HG03095 (cell line): Measurements from ENCODE around the gene CIAO2A.
"Not testable (repeated sequence)": the region's sequence is repeated elsewhere in the genome, so short reads cannot be mapped to it uniquely, and the experiment has no call there.

ENCODE experiments used
- ATAC-seq: cut with Tn5 transposase; IDR thresholded peaks from one replicate; pipeline ENCODE4 v1.9.1; 2021; ENCODE audit warnings: moderate library complexity; ENCODE audit not compliant: unreplicated experiment

The CIAO2A gene

DNA sequence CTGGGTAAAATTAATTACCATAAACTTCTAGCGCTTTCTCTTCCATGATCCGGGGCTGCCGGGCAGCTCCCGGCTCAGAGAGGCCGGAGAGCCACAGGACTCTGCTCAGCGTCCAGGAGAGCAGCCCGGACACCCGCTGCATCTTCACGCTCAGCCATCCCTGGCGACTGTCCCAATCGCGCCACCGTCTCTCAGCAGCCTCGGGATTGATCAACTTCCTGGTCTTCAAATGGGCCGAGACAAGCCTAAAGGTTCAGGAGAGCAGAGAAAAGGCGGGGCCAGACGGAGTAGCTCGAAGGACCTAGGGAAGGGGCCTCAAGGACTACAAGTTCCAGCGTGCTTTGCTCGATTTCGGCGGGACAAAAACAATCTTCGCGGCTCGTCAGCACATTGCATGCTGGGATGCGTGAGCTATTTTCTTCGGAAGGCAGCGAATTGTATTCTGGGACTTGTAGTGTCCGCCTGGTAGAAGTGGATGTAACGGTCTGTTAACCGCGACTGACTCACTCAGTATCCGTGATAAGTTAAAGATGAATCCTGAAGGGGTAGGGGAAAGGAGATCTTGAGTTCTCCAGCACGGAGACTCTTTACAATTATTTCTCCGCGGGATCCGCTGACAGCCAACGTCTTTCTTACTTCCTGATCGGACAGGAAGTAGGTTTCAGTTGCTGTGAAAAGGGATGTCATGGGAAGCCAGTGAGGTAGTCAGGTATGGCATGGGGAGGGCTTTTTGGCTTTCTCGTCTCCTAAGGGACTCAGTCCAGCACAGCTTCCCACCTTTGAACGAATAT is at the start of gene CIAO2A:
Gene CIAO2A, minus strand, starts transcription at position 212 of the 791 bp plus-strand sequence. Its CDS starts 70 bp downstream, at position 142.
- ATAC-seq: peak; percentile 60

DNA sequence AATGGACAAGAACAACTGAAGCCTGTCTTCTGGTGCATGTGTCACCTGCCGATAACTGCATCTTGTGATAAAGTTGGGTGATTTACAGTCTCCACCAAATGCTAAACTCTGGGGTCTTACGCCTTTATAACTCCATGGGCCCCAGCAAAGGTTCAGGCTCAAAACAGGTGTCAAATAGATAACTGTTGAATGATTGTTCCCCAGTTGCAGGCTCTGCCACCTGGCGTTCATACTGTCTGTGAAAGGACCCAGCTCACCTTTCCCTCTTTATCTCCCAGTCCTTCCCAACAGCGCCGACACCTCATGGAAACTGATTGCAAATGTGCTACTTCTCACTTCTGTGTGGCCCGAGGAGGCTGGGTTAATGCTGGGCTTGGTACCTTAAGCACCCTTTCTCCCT is 49.6 kb upstream of the CIAO2A start:
- ATAC-seq: no peak

GRCh38 chr15:64141798-64142512 is 48.3 kb upstream of the CIAO2A start:
- no peak for ATAC-seq

GRCh38 chr15:64138331-64138941 is 44.8 kb upstream of the CIAO2A start:
- ATAC-seq: no peak

DNA sequence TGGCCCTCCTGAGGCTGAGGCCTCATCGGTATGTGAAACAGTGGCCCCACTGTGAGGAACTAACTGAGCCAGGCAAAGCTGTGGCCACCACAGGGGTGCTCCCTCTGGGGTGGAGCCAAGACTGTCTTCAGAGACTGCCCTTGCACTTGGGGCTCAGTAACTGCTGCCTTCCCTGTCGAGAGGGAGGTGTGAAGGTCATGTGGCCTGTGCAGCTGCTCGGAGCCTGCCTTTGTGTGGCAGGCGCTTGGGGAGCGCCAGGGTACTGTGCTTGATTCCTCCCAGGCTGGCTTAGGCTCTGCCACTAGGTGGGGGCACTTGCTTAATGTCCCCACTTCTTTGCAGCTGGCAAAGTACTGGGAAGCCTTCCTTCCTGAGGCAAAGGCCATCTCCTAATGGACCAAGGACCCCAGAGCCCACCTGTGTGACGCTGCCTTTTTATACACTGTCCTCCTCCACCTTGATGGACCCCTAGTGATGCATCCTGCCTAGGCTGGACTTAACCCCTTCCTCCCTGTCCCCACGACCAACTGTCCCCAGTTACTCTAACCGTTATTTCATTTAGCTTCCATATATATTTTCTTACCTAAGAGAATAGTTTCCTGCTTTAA is 43.7 kb upstream of the CIAO2A start:
- ATAC-seq: no peak

DNA sequence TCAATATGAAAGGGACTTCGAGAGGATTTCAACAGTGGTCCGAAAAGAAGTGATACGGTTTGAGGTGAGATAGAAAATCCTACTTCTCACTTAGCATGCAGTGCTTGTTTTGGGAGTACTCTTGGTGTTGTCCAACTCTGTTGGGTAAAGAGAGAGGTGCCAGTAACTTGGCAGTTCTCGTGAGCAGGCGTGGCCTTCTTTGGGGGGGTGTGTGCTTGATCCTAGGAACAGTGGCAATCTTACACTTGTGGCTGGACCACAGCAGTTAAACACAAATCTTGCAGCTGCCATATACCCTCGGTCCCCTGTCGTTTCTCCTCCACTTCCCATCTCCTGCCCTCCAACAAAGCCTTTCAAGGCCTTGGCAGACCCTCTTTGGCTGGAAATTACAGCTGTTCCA is 42.7 kb upstream of the CIAO2A start:
- ATAC-seq: no peak

DNA sequence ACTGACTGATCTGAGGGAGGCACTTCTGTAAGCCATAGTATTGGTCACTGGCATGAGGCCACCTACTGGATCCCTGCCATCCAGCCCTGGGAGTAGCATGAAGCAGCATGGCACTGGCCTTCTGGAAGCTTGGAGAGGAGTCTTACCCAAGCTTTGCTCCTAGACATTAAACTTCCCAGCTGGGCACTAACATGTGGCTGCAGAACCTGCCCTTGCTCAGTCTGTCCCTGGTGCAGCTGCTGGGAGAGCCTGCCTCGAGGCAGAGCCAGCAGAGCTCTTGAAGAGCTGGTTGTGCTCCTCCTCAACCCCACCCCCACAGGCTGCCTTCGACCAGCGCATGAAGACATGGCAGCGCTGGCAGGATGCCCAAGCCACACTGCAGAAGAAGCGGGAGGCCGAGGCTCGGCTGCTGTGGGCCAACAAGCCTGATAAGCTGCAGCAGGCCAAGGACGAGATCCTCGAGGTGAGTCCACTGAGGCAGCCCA is 40.7 kb upstream of the CIAO2A start:
- no peak for ATAC-seq

DNA sequence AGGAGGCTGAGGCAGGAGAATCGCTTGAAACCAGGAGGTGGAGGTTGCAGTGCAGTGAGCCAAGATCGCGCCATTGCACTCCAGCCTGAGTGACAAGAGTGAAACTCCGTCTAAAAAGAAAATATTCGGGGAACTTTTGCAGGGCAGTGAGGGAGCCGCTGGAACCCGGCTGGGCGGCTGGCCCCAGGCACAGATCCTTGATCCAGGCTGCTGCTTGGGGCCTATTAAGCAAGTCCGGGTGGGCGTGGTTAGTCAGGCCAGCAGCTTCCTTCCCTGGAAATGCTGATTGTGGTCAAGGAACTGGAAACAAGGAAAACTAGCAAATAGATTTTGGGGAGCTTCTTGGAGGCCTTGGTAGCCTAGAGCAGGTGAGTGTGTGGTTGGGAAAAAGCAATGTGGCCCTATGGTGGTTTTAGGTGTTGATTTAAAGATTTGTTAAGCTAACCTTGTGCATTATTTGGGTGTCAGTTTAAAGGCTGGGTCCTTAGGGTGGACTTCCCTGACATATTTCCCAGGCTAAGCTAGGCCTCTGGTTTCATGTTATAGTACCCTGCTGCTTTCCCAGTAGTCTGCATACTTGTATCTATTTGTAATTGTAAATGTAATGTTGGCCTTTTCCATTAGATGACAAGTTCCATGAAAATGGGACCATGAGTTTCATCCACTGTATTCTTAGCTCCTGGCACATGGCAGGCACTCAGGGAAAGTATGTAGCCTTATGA is 40.1 kb upstream of the CIAO2A start:
- ATAC-seq: no peak

DNA sequence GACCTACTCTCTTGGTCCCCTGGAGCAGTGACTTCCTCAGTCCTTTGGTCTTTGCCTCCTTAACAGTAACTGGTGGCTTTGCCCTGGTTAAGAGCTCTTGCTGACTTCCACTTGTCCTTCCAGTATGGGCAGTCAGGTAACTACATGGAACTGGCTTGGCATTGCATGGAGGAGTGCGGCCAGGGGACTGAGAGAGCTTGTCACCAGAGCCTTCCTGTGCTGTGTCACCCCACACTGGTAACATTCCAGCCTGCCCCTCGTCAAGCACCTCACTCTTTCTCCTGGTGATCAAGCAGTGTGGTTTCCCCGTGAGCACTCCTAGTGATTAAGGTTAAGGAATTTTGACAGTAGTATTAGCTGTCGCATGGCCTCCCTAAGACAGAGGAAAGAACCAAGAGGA is 38.6 kb upstream of the CIAO2A start:
- no peak for ATAC-seq

DNA sequence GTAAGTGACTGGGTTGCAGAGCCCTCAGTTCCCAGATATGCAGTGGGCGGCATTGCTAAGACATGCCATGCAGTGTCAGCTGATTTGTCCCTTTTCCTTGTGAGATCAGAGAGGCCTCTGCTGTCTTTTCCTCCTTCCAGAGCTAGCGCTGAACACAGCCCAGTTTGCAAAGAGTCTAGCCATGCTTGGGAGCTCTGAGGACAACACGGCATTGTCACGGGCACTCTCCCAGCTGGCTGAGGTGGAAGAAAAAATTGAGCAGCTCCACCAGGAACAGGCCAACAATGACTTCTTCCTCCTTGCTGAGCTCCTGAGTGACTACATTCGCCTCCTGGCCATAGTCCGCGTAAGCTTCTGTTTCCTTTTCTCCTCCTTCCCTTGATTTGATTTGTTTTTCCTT is 37.9 kb upstream of the CIAO2A start:
- no peak for ATAC-seq

GRCh38 chr15:64130159-64130558 is 36.5 kb upstream of the CIAO2A start:
- ATAC-seq: no peak

DNA sequence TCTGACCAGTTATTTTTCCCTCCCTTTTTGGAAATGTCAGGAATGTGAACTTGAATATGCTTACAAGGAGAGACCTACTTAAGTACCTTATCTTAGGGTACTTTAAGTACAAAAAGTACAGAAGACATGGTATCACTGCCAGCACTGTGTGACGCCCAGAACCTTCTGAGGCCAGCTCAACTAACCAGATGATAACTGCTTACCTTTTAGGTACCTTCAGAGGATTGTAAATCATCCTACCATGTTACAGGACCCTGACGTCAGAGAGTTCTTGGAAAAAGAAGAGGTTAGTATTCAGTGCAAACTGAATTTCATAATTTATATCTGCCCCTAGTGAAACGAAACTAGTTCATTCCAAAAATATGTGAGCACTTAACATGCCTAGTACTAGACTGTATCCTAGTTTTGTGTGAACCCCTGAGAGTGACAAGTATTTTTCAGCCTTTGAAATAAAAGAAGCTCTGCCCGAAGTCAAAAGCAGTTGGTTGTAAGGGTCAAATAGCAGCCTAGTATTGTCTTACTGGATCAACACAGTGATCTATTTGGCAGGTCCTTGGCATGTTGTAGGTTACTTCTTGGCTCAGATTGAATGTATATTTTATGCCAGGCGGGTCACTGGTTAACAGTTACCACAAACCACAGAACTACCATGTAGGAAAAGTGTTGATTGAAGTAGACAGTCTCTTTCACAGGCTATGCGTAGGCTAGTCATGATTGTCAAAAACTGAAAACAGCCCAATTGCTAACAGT is 34.1 kb upstream of the CIAO2A start:
- ATAC-seq: no peak

GRCh38 chr15:64125978-64126377 is 32.3 kb upstream of the CIAO2A start:
- ATAC-seq: no peak

GRCh38 chr15:64122936-64123351 is 29.3 kb upstream of the CIAO2A start:
- ATAC-seq: no peak

- no peak for ATAC-seq
Observed at GRCh38 chr15:64122444-64122843, 28.8 kb upstream of the CIAO2A start.

GRCh38 chr15:64121614-64122013 is 28.0 kb upstream of the CIAO2A start:
- ATAC-seq: no peak

DNA sequence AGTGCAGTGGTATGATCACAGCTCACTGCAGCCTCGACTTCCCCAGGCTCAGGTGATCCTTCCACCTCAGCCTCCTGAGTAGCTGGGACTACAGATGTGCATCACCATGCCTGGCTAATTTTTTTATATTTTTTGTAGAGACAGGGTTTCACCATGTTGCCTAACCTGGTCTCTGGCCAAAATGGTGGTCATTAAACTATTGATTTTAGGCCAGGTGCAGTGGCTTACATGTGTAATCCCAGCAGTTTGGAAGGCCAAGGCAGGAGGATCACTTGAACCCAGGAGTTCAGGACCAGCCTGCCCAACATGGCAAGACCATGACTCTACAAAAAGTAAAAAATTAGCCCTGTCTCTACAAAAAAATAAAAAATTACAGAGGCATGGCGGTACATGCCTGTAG is 26.7 kb upstream of the CIAO2A start:
- ATAC-seq: not testable (repeated sequence)

DNA sequence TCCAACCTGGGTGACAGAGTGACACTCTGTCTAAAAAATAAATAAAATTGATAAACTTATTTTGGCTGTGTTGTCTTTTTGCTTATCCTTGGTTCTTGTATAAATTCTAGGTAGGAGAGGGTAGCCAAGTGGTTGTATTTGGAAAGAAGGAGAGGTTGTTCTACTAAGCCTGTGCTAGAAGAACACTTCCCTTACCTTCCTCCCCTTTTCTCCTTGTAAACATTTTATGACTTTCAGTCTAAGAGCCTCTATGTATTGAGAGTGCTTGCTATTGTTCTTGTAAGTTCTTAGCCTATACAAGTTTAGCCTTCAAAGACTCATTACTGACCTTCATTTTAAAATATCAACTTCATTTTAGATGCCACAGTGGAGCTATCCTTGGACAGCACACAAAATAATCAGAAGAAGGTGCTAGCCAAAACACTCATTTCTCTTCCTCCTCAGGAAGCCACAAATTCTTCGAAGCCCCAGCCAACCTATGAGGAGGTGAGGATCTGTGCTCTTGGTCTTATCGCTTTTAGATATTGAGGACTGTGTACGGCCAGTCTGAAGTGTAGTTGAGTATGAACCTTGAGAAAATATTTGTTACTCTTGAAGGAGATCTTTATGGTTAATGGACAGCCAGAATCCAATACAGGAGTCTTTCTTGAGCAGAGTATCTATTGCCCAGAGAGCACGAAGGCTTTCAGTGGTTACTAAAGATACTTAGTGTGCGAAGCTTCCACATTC is 24.3 kb upstream of the CIAO2A start:
- no peak for ATAC-seq

DNA sequence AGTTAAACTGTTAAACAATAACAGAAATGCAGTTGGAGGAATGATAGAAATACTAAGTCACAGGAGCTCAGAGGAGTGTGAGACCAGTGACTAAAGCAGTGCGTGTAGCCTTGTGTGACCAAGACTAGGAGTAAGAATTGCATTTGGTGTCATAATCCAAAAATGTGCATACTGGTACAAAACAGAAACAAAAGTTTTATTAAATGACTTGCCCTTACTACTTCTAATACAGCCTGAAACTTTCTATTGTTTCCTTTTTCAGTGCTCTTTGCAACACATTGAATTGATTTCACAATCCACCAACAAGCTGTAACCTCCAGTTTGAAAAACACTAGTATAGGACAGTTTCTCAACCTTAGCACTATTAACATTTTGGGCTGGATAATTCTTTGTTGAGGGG is 19.3 kb upstream of the CIAO2A start:
- no peak for ATAC-seq
